ENCODE results near the gene FPGT.

The FPGT gene

DNA sequence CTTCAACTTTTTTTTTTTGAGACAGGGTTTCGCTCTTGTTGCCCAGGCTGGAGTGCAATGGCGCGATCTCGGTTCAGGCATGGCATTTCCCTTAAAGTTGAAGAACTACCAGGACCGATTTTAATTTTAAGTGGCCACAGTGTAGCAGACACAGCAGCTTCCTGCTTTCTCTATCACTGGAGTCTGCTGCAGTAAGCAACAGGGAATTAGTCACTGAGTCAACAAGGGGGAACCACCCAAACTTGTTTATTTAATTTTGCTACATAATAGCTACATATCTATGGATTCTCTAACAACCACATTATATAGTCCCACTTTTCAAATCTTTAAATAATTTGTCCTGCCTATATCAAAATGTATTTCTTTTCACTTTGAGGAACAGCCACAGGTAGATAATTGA is 24.7 kb downstream of the FPGT start:
- H2BK12ac ChIP-seq (ENCODE audit: low read length), result no peak overlapping the region
- no peak overlapping the region for H3K18ac ChIP-seq (ENCODE audit: low read length)
- no peak overlapping the region for H4K91ac ChIP-seq (ENCODE audit: low read depth, low read length)
- no peak for DNase-seq
- H3K27ac ChIP-seq (ENCODE audit: low read depth, low read length), result no peak overlapping the region
- no peak overlapping the region for H2AK5ac ChIP-seq (ENCODE audit: low read length)
- H3K79me2 ChIP-seq (ENCODE audit: control insufficient read depth, insufficient read depth, low read length, poor library complexity), result no peaks in the 10 kb centered on the region
- no CpG with 5 or more reads among the region's 5 CpGs for WGBS (ENCODE audit: extremely low coverage, insufficient coverage, insufficient read length)
- H3K27me3 ChIP-seq (ENCODE audit: insufficient read depth, low read length), result no peaks in the 10 kb centered on the region
- no peaks in the 10 kb centered on the region for H3K4me1 ChIP-seq (ENCODE audit: control insufficient read depth in 1 of 2, insufficient read depth in 2 of 2, low read length in 2 of 2)
- H3K4me3 ChIP-seq (ENCODE audit: low read depth, low read length), result no peak overlapping the region
- H4K8ac ChIP-seq (ENCODE audit: low read depth, low read length), result no peak overlapping the region
- no peak overlapping the region for H3K9ac ChIP-seq (ENCODE audit: low read length)
- no peak overlapping the region for H3K14ac ChIP-seq (ENCODE audit: low read length)
- H2AFZ ChIP-seq (ENCODE audit: insufficient read depth, low read length, poor library complexity), result no peak overlapping the region
- no peak overlapping the region for H2BK120ac ChIP-seq (ENCODE audit: insufficient read depth, low read length, poor library complexity)
- no peak overlapping the region for H3K23ac ChIP-seq (ENCODE audit: low read length)
- no peak overlapping the region for H3K4ac ChIP-seq (ENCODE audit: low read depth, low read length)
- H3K4me2 ChIP-seq (ENCODE audit: low read length), result no peak overlapping the region
- no peaks in the 10 kb centered on the region for H3K79me1 ChIP-seq (ENCODE audit: low read length)
- H3K9me3 ChIP-seq (ENCODE audit: insufficient read depth, low read depth, low read length), result no peaks in the 10 kb centered on the region
- H3K36me3 ChIP-seq (ENCODE audit: control insufficient read depth in 1 of 2, insufficient read depth in 2 of 2, low read length in 2 of 2), result no peaks in the 10 kb centered on the region
- H4K12ac ChIP-seq (ENCODE audit: low read depth, low read length), result no peak overlapping the region
- no peak overlapping the region for H2BK5ac ChIP-seq (ENCODE audit: low read depth, low read length, poor library complexity)

DNA sequence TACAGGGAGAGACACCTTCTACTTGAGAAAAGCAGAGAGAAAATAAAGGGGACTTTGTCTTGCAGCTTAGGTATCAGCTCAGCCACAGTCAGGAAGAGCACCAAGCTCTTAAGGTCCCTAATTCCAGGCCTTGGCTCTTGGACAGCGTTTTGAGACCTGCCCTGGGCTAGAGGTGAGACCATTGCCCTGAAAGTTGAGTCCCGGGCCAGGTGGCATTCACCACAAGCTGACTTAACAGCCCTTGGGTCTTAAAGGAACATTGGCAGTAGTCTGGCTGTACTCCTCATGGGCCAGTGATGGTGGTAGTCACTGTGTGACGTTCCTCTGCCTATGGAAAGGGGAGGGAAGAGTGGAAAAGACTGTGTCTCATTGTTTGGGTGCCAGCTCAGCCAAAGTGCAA is 25.4 kb downstream of the FPGT start:
- H2BK120ac ChIP-seq (ENCODE audit: insufficient read depth, low read length, poor library complexity), result no peak overlapping the region
- no peak overlapping the region for H4K91ac ChIP-seq (ENCODE audit: low read depth, low read length)
- H2AFZ ChIP-seq (ENCODE audit: insufficient read depth, low read length, poor library complexity), result no peak overlapping the region
- H3K4me1 ChIP-seq (ENCODE audit: control insufficient read depth in 1 of 2, insufficient read depth in 2 of 2, low read length in 2 of 2), result no peaks in the 10 kb centered on the region
- no peak overlapping the region for H2AK5ac ChIP-seq (ENCODE audit: low read length)
- no peak overlapping the region for H3K4me3 ChIP-seq (ENCODE audit: low read depth, low read length)
- H3K27ac ChIP-seq (ENCODE audit: low read depth, low read length), result no peak overlapping the region
- H3K79me2 ChIP-seq (ENCODE audit: control insufficient read depth, insufficient read depth, low read length, poor library complexity), result no peaks in the 10 kb centered on the region
- no peaks in the 10 kb centered on the region for H3K79me1 ChIP-seq (ENCODE audit: low read length)
- no peak overlapping the region for H2BK12ac ChIP-seq (ENCODE audit: low read length)
- no peak overlapping the region for H3K4ac ChIP-seq (ENCODE audit: low read depth, low read length)
- H3K23ac ChIP-seq (ENCODE audit: low read length), result no peak overlapping the region
- H3K9ac ChIP-seq (ENCODE audit: low read length), result no peak overlapping the region
- no peak overlapping the region for H4K12ac ChIP-seq (ENCODE audit: low read depth, low read length)
- DNase-seq, result no peak
- no peak overlapping the region for H3K18ac ChIP-seq (ENCODE audit: low read length)
- H3K14ac ChIP-seq (ENCODE audit: low read length), result no peak overlapping the region
- H3K9me3 ChIP-seq (ENCODE audit: insufficient read depth, low read depth, low read length), result no peaks in the 10 kb centered on the region
- H2BK5ac ChIP-seq (ENCODE audit: low read depth, low read length, poor library complexity), result no peak overlapping the region
- no peak overlapping the region for H4K8ac ChIP-seq (ENCODE audit: low read depth, low read length)
- no peaks in the 10 kb centered on the region for H3K27me3 ChIP-seq (ENCODE audit: insufficient read depth, low read length)
- no CpG with 5 or more reads among the region's 3 CpGs for WGBS (ENCODE audit: extremely low coverage, insufficient coverage, insufficient read length)
- H3K36me3 ChIP-seq (ENCODE audit: control insufficient read depth in 1 of 2, insufficient read depth in 2 of 2, low read length in 2 of 2), result no peaks in the 10 kb centered on the region
- H3K4me2 ChIP-seq (ENCODE audit: low read length), result no peak overlapping the region

DNA sequence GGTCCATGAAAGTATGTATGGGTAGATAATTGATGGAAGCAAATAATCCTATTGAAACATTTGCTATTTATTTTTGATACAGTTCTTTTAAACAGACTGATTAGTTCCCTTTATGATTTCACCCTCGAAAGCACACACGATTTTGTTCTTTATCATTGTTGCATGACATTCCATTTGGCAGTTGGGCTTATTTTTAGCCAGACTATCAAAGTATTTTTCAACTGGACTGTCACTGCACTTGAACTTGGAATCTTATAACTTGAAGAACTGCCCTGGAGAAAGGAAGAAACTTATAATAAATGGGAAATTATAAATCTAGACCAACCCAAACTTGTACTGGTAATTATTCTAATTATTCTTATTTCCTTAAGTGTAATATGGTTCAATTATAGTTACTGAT is 37.1 kb downstream of the FPGT start, which contains the start of gene TNNI3K:
Gene TNNI3K (plus strand): TSS at position 235 of the 400 bp plus-strand sequence. CDS start 65 bp downstream, at position 300.
- no peak within 1 kb of the TSS for H2AK5ac ChIP-seq (ENCODE audit: low read length)
- no peak within 1 kb of the TSS for H3K4me3 ChIP-seq (ENCODE audit: low read depth, low read length)
- H4K12ac ChIP-seq (ENCODE audit: low read depth, low read length), result no peak within 1 kb of the TSS
- no peaks in the 10 kb centered on the region for H3K79me2 ChIP-seq (ENCODE audit: control insufficient read depth, insufficient read depth, low read length, poor library complexity)
- H3K23ac ChIP-seq (ENCODE audit: low read length), result no peak within 1 kb of the TSS
- no CpG with 5 or more reads among the region's 2 CpGs for WGBS (ENCODE audit: extremely low coverage, insufficient coverage, insufficient read length)
- H3K18ac ChIP-seq (ENCODE audit: low read length), result no peak within 1 kb of the TSS
- no peak within 1 kb of the TSS for H2BK12ac ChIP-seq (ENCODE audit: low read length)
- H3K9ac ChIP-seq (ENCODE audit: low read length), result no peak within 1 kb of the TSS
- no peak within 1 kb of the TSS for H2AFZ ChIP-seq (ENCODE audit: insufficient read depth, low read length, poor library complexity)
- H3K4me1 ChIP-seq (ENCODE audit: control insufficient read depth in 1 of 2, insufficient read depth in 2 of 2, low read length in 2 of 2), result no peaks in the 10 kb centered on the region
- no peaks in the 10 kb centered on the region for H3K36me3 ChIP-seq (ENCODE audit: control insufficient read depth in 1 of 2, insufficient read depth in 2 of 2, low read length in 2 of 2)
- H3K9me3 ChIP-seq (ENCODE audit: insufficient read depth, low read depth, low read length), result no peaks in the 10 kb centered on the region
- H3K14ac ChIP-seq (ENCODE audit: low read length), result no peak within 1 kb of the TSS
- H2BK5ac ChIP-seq (ENCODE audit: low read depth, low read length, poor library complexity), result no peak within 1 kb of the TSS
- H2BK120ac ChIP-seq (ENCODE audit: insufficient read depth, low read length, poor library complexity), result no peak within 1 kb of the TSS
- H4K8ac ChIP-seq (ENCODE audit: low read depth, low read length), result no peak within 1 kb of the TSS
- no peak within 1 kb of the TSS for H4K91ac ChIP-seq (ENCODE audit: low read depth, low read length)
- H3K27ac ChIP-seq (ENCODE audit: low read depth, low read length), result no peak within 1 kb of the TSS
- H3K4me2 ChIP-seq (ENCODE audit: low read length), result no peak within 1 kb of the TSS
- no peak within 1 kb of the TSS for H3K4ac ChIP-seq (ENCODE audit: low read depth, low read length)
- H3K79me1 ChIP-seq (ENCODE audit: low read length), result no peaks in the 10 kb centered on the region
- DNase-seq, result no peak
- no peaks in the 10 kb centered on the region for H3K27me3 ChIP-seq (ENCODE audit: insufficient read depth, low read length)

DNA sequence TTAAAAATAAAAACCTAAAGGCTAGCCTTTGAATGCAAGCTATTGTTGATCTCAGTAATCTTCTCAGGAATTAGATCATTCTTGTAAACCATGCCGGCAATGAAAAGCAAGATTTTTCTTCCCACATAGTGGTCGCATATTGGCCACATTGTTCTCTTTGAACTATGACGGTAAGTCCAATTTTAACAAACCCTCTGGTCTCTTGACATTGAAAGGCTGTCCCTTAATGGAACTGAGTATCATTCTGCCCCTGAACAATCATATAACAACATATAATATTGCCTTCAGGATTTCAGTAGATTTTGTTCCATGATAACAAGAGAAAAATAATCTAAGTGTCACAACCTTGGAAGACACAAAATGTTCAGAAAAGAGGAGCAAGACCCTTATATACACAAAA is 38.4 kb downstream of the FPGT start:
- Histone ChIP-seq H3K36me3 (ENCODE audit: control insufficient read depth in 1 of 2, insufficient read depth in 2 of 2, low read length in 2 of 2) (no peaks in the 10 kb centered on the region), H3K18ac (ENCODE audit: low read length) (no peak overlapping the region), H3K4ac (ENCODE audit: low read depth, low read length) (no peak overlapping the region), H3K27ac (ENCODE audit: low read depth, low read length) (no peak overlapping the region), H3K4me2 (ENCODE audit: low read length) (no peak overlapping the region), H2AK5ac (ENCODE audit: low read length) (no peak overlapping the region), H2BK12ac (ENCODE audit: low read length) (no peak overlapping the region), H2AFZ (ENCODE audit: insufficient read depth, low read length, poor library complexity) (no peak overlapping the region), H3K9ac (ENCODE audit: low read length) (no peak overlapping the region), H3K27me3 (ENCODE audit: insufficient read depth, low read length) (no peaks in the 10 kb centered on the region), H4K91ac (ENCODE audit: low read depth, low read length) (no peak overlapping the region), H4K12ac (ENCODE audit: low read depth, low read length) (no peak overlapping the region), H2BK120ac (ENCODE audit: insufficient read depth, low read length, poor library complexity) (no peak overlapping the region), H3K4me1 (ENCODE audit: control insufficient read depth in 1 of 2, insufficient read depth in 2 of 2, low read length in 2 of 2) (no peaks in the 10 kb centered on the region), H3K9me3 (ENCODE audit: insufficient read depth, low read depth, low read length) (no peaks in the 10 kb centered on the region), H3K79me1 (ENCODE audit: low read length) (no peaks in the 10 kb centered on the region), H3K23ac (ENCODE audit: low read length) (no peak overlapping the region), H3K4me3 (ENCODE audit: low read depth, low read length) (no peak overlapping the region), H3K14ac (ENCODE audit: low read length) (no peak overlapping the region), H3K79me2 (ENCODE audit: control insufficient read depth, insufficient read depth, low read length, poor library complexity) (no peaks in the 10 kb centered on the region), H2BK5ac (ENCODE audit: low read depth, low read length, poor library complexity) (no peak overlapping the region), H4K8ac (ENCODE audit: low read depth, low read length) (no peak overlapping the region)
- WGBS (ENCODE audit: extremely low coverage, insufficient coverage, insufficient read length), result no CpG with 5 or more reads among the region's 3 CpGs
- no peak for DNase-seq

All from trophoblast cell (in vitro differentiated cells and primary cell).